WTC11 (cell line): ENCODE data around the gene D2HGDH.

Experiments used
- NFE2L1 ChIP-seq: sonication (generic); formaldehyde crosslinking; IDR thresholded peaks from 2 replicates; pipeline ENCODE4 v1.8.1; 2023; ENCODE audit warnings: missing genetic modification reagents
- ZNF671 ChIP-seq: fragments of 250-450 bp; sonication (Bioruptor Pico); IDR thresholded peaks from 2 replicates; pipeline ENCODE4 v1.8.0; 2021; ENCODE audit warnings: mild to moderate bottlenecking
- TF ChIP-seq, protein P1 (sequence below): fragments of 200-600 bp; IDR thresholded peaks from 2 replicates; pipeline ENCODE4 v1.8.0; 2022; ENCODE audit warnings: antibody characterized with exemption
- TF ChIP-seq, protein P2 (sequence below): sonication (generic); formaldehyde crosslinking; IDR thresholded peaks from 2 replicates; pipeline ENCODE4 v1.8.0; 2022; ENCODE audit warnings: mild to moderate bottlenecking, missing genetic modification reagents
- TF ChIP-seq, protein P3 (sequence below): sonication (generic); formaldehyde crosslinking; IDR thresholded peaks from 2 replicates; pipeline ENCODE4 v1.8.1; 2023; ENCODE audit warnings: mild to moderate bottlenecking, missing genetic modification reagents, borderline replicate concordance

DNA sequence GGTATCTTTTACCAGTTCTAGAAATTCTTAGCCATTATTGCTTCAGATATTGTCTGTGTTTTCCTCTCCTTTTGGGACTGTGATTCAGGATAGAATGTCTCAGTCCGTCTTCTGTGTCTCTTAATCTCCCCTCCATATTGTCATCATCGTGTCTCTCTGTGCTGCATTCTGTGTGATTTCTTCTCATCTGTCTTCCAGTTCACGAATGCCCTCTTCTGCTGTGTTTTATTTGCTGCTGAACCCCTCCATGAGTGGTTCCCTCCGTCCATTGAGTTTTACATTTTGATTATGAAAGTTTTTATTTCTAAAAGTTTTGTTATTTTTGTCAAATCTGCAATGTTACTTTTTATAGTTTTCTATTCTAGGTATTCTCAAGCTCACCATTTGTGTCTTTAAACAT, 11.7 kb downstream of the D2HGDH start:
- TF ChIP-seq, protein P1, sequence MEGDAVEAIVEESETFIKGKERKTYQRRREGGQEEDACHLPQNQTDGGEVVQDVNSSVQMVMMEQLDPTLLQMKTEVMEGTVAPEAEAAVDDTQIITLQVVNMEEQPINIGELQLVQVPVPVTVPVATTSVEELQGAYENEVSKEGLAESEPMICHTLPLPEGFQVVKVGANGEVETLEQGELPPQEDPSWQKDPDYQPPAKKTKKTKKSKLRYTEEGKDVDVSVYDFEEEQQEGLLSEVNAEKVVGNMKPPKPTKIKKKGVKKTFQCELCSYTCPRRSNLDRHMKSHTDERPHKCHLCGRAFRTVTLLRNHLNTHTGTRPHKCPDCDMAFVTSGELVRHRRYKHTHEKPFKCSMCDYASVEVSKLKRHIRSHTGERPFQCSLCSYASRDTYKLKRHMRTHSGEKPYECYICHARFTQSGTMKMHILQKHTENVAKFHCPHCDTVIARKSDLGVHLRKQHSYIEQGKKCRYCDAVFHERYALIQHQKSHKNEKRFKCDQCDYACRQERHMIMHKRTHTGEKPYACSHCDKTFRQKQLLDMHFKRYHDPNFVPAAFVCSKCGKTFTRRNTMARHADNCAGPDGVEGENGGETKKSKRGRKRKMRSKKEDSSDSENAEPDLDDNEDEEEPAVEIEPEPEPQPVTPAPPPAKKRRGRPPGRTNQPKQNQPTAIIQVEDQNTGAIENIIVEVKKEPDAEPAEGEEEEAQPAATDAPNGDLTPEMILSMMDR: no peak
- no peak for TF ChIP-seq ZNF671 (CRISPR knock-in tag)
- TF ChIP-seq, protein P2, sequence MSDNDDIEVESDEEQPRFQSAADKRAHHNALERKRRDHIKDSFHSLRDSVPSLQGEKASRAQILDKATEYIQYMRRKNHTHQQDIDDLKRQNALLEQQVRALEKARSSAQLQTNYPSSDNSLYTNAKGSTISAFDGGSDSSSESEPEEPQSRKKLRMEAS: no peak
- no peak for TF ChIP-seq NFE2L1 (CRISPR knock-in tag)
- TF ChIP-seq, protein P3, sequence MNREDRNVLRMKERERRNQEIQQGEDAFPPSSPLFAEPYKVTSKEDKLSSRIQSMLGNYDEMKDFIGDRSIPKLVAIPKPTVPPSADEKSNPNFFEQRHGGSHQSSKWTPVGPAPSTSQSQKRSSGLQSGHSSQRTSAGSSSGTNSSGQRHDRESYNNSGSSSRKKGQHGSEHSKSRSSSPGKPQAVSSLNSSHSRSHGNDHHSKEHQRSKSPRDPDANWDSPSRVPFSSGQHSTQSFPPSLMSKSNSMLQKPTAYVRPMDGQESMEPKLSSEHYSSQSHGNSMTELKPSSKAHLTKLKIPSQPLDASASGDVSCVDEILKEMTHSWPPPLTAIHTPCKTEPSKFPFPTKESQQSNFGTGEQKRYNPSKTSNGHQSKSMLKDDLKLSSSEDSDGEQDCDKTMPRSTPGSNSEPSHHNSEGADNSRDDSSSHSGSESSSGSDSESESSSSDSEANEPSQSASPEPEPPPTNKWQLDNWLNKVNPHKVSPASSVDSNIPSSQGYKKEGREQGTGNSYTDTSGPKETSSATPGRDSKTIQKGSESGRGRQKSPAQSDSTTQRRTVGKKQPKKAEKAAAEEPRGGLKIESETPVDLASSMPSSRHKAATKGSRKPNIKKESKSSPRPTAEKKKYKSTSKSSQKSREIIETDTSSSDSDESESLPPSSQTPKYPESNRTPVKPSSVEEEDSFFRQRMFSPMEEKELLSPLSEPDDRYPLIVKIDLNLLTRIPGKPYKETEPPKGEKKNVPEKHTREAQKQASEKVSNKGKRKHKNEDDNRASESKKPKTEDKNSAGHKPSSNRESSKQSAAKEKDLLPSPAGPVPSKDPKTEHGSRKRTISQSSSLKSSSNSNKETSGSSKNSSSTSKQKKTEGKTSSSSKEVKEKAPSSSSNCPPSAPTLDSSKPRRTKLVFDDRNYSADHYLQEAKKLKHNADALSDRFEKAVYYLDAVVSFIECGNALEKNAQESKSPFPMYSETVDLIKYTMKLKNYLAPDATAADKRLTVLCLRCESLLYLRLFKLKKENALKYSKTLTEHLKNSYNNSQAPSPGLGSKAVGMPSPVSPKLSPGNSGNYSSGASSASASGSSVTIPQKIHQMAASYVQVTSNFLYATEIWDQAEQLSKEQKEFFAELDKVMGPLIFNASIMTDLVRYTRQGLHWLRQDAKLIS: no peak
